ENCODE data around the gene APBB2.

The APBB2 gene

GRCh38 chr4:41095973-41096372 lies 118.4 kb downstream of the APBB2 start:
- Histone ChIP-seq H3F3A (ENCODE audit: insufficient read depth, low read length) (no peaks in the 10 kb centered on the region), H4K20me1 (ENCODE audit: insufficient read depth, low read length) (no peaks in the 10 kb centered on the region), H3K27me3 (ENCODE audit: insufficient read depth, low read length) (no peaks in the 10 kb centered on the region), H3K4me1 (ENCODE audit: insufficient read depth, low read length, severe bottlenecking) (no peaks in the 10 kb centered on the region), H3K4me3 (ENCODE audit: low read depth, low read length, poor library complexity, severe bottlenecking) (no peak overlapping the region), H3K4me2 (ENCODE audit: low read length) (no peak overlapping the region), H3K9me3 (ENCODE audit: low read length) (no peaks in the 10 kb centered on the region), H3K27ac (ENCODE audit: low read depth, low read length, poor library complexity, severe bottlenecking) (no peak overlapping the region), H3K9ac (ENCODE audit: low read length) (no peak overlapping the region), H3K9me2 (ENCODE audit: low read depth, low read length) (no peaks in the 10 kb centered on the region), H3K36me3 (ENCODE audit: insufficient read depth, low read length) (no peaks in the 10 kb centered on the region), H3K79me2 (ENCODE audit: insufficient read depth, low read length) (no peaks in the 10 kb centered on the region), H2AFZ (ENCODE audit: low read length) (no peak overlapping the region)
- TF ChIP-seq CTCF (IDR thresholded peaks at IDR 0.05; ENCODE audit: low read length) (no peak), EZH2 (IDR thresholded peaks at IDR 0.05; ENCODE audit: borderline replicate concordance, low read length) (no peak)

- Histone ChIP-seq H3K4me2 (ENCODE audit: low read length) (no peak overlapping the region), H3K9ac (ENCODE audit: low read length) (no peak overlapping the region), H3K79me2 (ENCODE audit: insufficient read depth, low read length) (no peaks in the 10 kb centered on the region), H3K27ac (ENCODE audit: low read depth, low read length, poor library complexity, severe bottlenecking) (no peak overlapping the region), H4K20me1 (ENCODE audit: insufficient read depth, low read length) (no peaks in the 10 kb centered on the region), H3F3A (ENCODE audit: insufficient read depth, low read length) (no peaks in the 10 kb centered on the region), H3K9me2 (ENCODE audit: low read depth, low read length) (no peaks in the 10 kb centered on the region), H3K36me3 (ENCODE audit: insufficient read depth, low read length) (no peaks in the 10 kb centered on the region), H3K9me3 (ENCODE audit: low read length) (no peaks in the 10 kb centered on the region), H3K4me3 (ENCODE audit: low read depth, low read length, poor library complexity, severe bottlenecking) (no peak overlapping the region), H3K27me3 (ENCODE audit: insufficient read depth, low read length) (no peaks in the 10 kb centered on the region), H2AFZ (ENCODE audit: low read length) (no peak overlapping the region), H3K4me1 (ENCODE audit: insufficient read depth, low read length, severe bottlenecking) (no peaks in the 10 kb centered on the region)
- TF ChIP-seq CTCF (IDR thresholded peaks at IDR 0.05; ENCODE audit: low read length), result no peak
- TF ChIP-seq EZH2 (IDR thresholded peaks at IDR 0.05; ENCODE audit: borderline replicate concordance, low read length), result no peak
Measured at GRCh38 chr4:41095192-41095872, 119.0 kb downstream of the APBB2 start.

- no peak overlapping the region for H2AFZ ChIP-seq (ENCODE audit: low read length)
- no peaks in the 10 kb centered on the region for H3F3A ChIP-seq (ENCODE audit: insufficient read depth, low read length)
- H4K20me1 ChIP-seq (ENCODE audit: insufficient read depth, low read length), result no peaks in the 10 kb centered on the region
- no peaks in the 10 kb centered on the region for H3K4me1 ChIP-seq (ENCODE audit: insufficient read depth, low read length, severe bottlenecking)
- H3K4me3 ChIP-seq (ENCODE audit: low read depth, low read length, poor library complexity, severe bottlenecking), result no peak overlapping the region
- no peaks in the 10 kb centered on the region for H3K27me3 ChIP-seq (ENCODE audit: insufficient read depth, low read length)
- no peaks in the 10 kb centered on the region for H3K79me2 ChIP-seq (ENCODE audit: insufficient read depth, low read length)
- H3K9me2 ChIP-seq (ENCODE audit: low read depth, low read length), result no peaks in the 10 kb centered on the region
- no peaks in the 10 kb centered on the region for H3K36me3 ChIP-seq (ENCODE audit: insufficient read depth, low read length)
- H3K9me3 ChIP-seq (ENCODE audit: low read length), result no peaks in the 10 kb centered on the region
- H3K27ac ChIP-seq (ENCODE audit: low read depth, low read length, poor library complexity, severe bottlenecking), result no peak overlapping the region
- H3K4me2 ChIP-seq (ENCODE audit: low read length), result no peak overlapping the region
- no peak for TF ChIP-seq CTCF (IDR thresholded peaks at IDR 0.05; ENCODE audit: low read length)
- no peak for TF ChIP-seq EZH2 (IDR thresholded peaks at IDR 0.05; ENCODE audit: borderline replicate concordance, low read length)
- no peak overlapping the region for H3K9ac ChIP-seq (ENCODE audit: low read length)
Measured at GRCh38 chr4:41092128-41092527, 122.2 kb downstream of the APBB2 start.

Data from OCI-LY1 (cell line).